H1 (cell line): Measurements from ENCODE around the gene COX10. TPM values are rescaled to one million over a fixed set of nuclear protein-coding genes. Genes with fewer than 3 reads are reported as not detected.

ENCODE experiments used
- CTCF ChIA-PET: fragments of 300-600 bp; sonication (Branson Sonifier 250); formaldehyde crosslinking; loops from one replicate; lab custom pipeline; 2021; ENCODE audit not compliant: partially characterized antibody; lab: Charles Lee
- POLR2A ChIA-PET: fragments of 300-600 bp; sonication (Branson Sonifier 250); formaldehyde crosslinking; loops from one replicate; lab custom pipeline; 2021; ENCODE audit warnings: inconsistent platforms; ENCODE audit not compliant: partially characterized antibody; lab: Charles Lee
- DNase-seq, 2 experiments: peaks; one replicate each; pipeline versions ENCODE4 v3.0.0 to v3.0.0-alpha.2; 2010 to 2022; ENCODE audit warnings: low spot score in 2 of 2, low read depth in 1 of 2, mixed read lengths in 1 of 2
- FAIRE-seq: peaks from 2 replicates; lab custom pipeline; 2011; peaks lifted over from hg19 to GRCh38; lab: Jason Lieb, UNC
- H2AFZ ChIP-seq: 2 replicates; pipeline ENCODE4 v1.8.1; 2012; ENCODE audit warnings: low read length, inconsistent platforms
- H2AK5ac ChIP-seq: 2 replicates; pipeline ENCODE4 v1.6.1; 2013; ENCODE audit warnings: low read depth, low read length
- H2BK120ac ChIP-seq: replicated peaks from 2 replicates; pipeline ENCODE3; 2013; ENCODE audit warnings: low read depth, low read length, inconsistent platforms
- H2BK12ac ChIP-seq: 2 replicates; pipeline ENCODE4 v1.6.1; 2013; ENCODE audit warnings: low read depth, low read length
- H2BK15ac ChIP-seq: 2 replicates; pipeline ENCODE4 v1.6.1; 2013; ENCODE audit warnings: low read length
- H2BK20ac ChIP-seq: 2 replicates; pipeline ENCODE4 v1.6.1; 2013; ENCODE audit warnings: low read length
- H2BK5ac ChIP-seq: 2 replicates; pipeline ENCODE4 v1.6.1; 2013; ENCODE audit warnings: low read depth, low read length
- H3K14ac ChIP-seq: 2 replicates; pipeline ENCODE4 v1.6.1; 2013; ENCODE audit warnings: inconsistent platforms; ENCODE audit not compliant: insufficient read length
- H3K18ac ChIP-seq: 2 replicates; pipeline ENCODE4 v1.6.1; 2013; ENCODE audit warnings: low read length; ENCODE audit errors: extremely low read depth
- H3K23ac ChIP-seq: 2 replicates; pipeline ENCODE4 v1.6.1; 2013; ENCODE audit warnings: inconsistent platforms; ENCODE audit not compliant: insufficient read length
- H3K23me2 ChIP-seq: 2 replicates; pipeline ENCODE4 v1.6.1; 2013; ENCODE audit warnings: low read depth, low read length
- H3K27ac ChIP-seq: 2 replicates; pipeline ENCODE4 v1.6.1; 2011; ENCODE audit warnings: low read depth, low read length, inconsistent platforms
- H3K27me3 ChIP-seq, 4 experiments: replicated peaks in 1 of 4; 1 replicate in 1 of 4; 2 replicates in 3 of 4; pipeline versions ENCODE4 v1.6.1 to v1.8.1; 2011 to 2013; ENCODE audit warnings: low read length in 3 of 4, mild to moderate bottlenecking in 3 of 4, inconsistent platforms in 2 of 4, mixed read lengths in 2 of 4, moderate library complexity in 1 of 4; ENCODE audit not compliant: control insufficient read depth in 3 of 4, insufficient read depth in 3 of 4; ENCODE audit errors: extremely low read depth in 1 of 4
- H3K36me3 ChIP-seq, 4 experiments: 2 replicates each; pipeline versions ENCODE4 v1.6.1 to v1.8.1; 2011 to 2013; ENCODE audit warnings: mild to moderate bottlenecking in 4 of 4, low read length in 3 of 4, moderate library complexity in 2 of 4, control low read depth in 1 of 4, inconsistent platforms in 1 of 4; ENCODE audit not compliant: insufficient read depth in 4 of 4, control insufficient read depth in 2 of 4
- H3K4ac ChIP-seq: replicated peaks from 2 replicates; pipeline ENCODE3; 2013; ENCODE audit warnings: low read length, low read depth, mixed read lengths, inconsistent platforms; ENCODE audit not compliant: insufficient read length
- H3K4me1 ChIP-seq, 4 experiments: replicated peaks in 1 of 4; 1 replicate in 1 of 4; 2 replicates in 3 of 4; pipeline versions ENCODE4 v1.6.1 to v1.8.1; 2011 to 2013; ENCODE audit warnings: low read length in 3 of 4, inconsistent platforms in 2 of 4, mixed read lengths in 1 of 4; ENCODE audit not compliant: insufficient read depth in 4 of 4, control insufficient read depth in 3 of 4
- H3K4me2 ChIP-seq, 2 experiments: 2 replicates each; pipeline versions ENCODE4 v1.6.1 to v1.8.1; 2011 to 2013; ENCODE audit warnings: low read depth in 2 of 2, low read length in 2 of 2, control low read depth in 1 of 2, inconsistent platforms in 1 of 2, mild to moderate bottlenecking in 1 of 2; ENCODE audit not compliant: insufficient read depth in 1 of 2
- H3K4me3 ChIP-seq, 4 experiments: fragments of 200-600, 300-600 bp in 1 of 4; sonication (generic), shearing (Covaris generic), sonication (Bioruptor Twin) in 1 of 4; 2 replicates each; pipeline versions ENCODE4 v1.5.1 to v1.8.1; 2011 to 2016; ENCODE audit warnings: low read length in 4 of 4, low read depth in 3 of 4, control low read depth in 2 of 4, inconsistent platforms in 2 of 4, mild to moderate bottlenecking in 2 of 4, mixed read lengths in 1 of 4, moderate library complexity in 1 of 4; ENCODE audit not compliant: insufficient read depth in 2 of 4; ENCODE audit errors: extremely low read depth in 1 of 4
- H3K56ac ChIP-seq: replicated peaks from 2 replicates; pipeline ENCODE3; 2013; ENCODE audit warnings: low read depth, mild to moderate bottlenecking, mixed read lengths, low read length, inconsistent platforms; ENCODE audit not compliant: insufficient read length
- H3K79me1 ChIP-seq: 2 replicates; pipeline ENCODE4 v1.6.1; 2013; ENCODE audit warnings: low read depth, low read length, control low read depth
- H3K79me2 ChIP-seq, 2 experiments: 2 replicates each; pipeline versions ENCODE4 v1.6.1 to v1.8.1; 2012 to 2013; ENCODE audit warnings: low read length in 2 of 2, mild to moderate bottlenecking in 2 of 2, inconsistent platforms in 1 of 2; ENCODE audit not compliant: insufficient read depth in 2 of 2, control insufficient read depth in 1 of 2
- H3K9ac ChIP-seq, 4 experiments: replicated peaks in 1 of 4; 1 replicate in 1 of 4; 2 replicates in 3 of 4; pipeline versions ENCODE4 v1.6.1 to v1.8.1; 2011 to 2013; ENCODE audit warnings: low read depth in 3 of 4, low read length in 3 of 4, control low read depth in 2 of 4, mild to moderate bottlenecking in 2 of 4, moderate library complexity in 2 of 4, inconsistent platforms in 1 of 4; ENCODE audit errors: extremely low read depth in 1 of 4
- H3K9me3 ChIP-seq, 2 experiments: 2 replicates each; pipeline versions ENCODE4 v1.6.1 to v1.8.1; 2012 to 2013; ENCODE audit warnings: mild to moderate bottlenecking in 2 of 2, moderate library complexity in 2 of 2, control low read depth in 1 of 2, inconsistent platforms in 1 of 2, low read depth in 1 of 2, low read length in 1 of 2, mixed read lengths in 1 of 2; ENCODE audit not compliant: insufficient read depth in 2 of 2
- H4K20me1 ChIP-seq, 2 experiments: replicated peaks in 1 of 2; 2 replicates each; pipeline versions ENCODE3 to v1.8.1; 2011 to 2013; ENCODE audit warnings: inconsistent platforms in 2 of 2, low read length in 2 of 2, mild to moderate bottlenecking in 1 of 2; ENCODE audit not compliant: insufficient read depth in 2 of 2, control insufficient read depth in 1 of 2
- H4K5ac ChIP-seq: 2 replicates; pipeline ENCODE4 v1.6.1; 2013; ENCODE audit warnings: low read length, low read depth, mixed read lengths, inconsistent platforms; ENCODE audit not compliant: insufficient read length
- H4K8ac ChIP-seq: 2 replicates; pipeline ENCODE4 v1.8.0; 2013; ENCODE audit warnings: mild to moderate bottlenecking, moderate library complexity, low read length, inconsistent platforms; ENCODE audit not compliant: insufficient read depth; ENCODE audit errors: extremely low read depth
- H4K91ac ChIP-seq: replicated peaks from 2 replicates; pipeline ENCODE3; 2013; ENCODE audit warnings: low read length, mixed read lengths, inconsistent platforms; ENCODE audit not compliant: insufficient read length
- BACH1 ChIP-seq: IDR thresholded peaks from 2 replicates; pipeline ENCODE4 v1.6.1; 2012; ENCODE audit warnings: low read length, improper control_type of control experiment
- CHD1 ChIP-seq: IDR thresholded peaks from 2 replicates; pipeline ENCODE4 v1.6.1; 2012; ENCODE audit warnings: low read depth, low read length, improper control_type of control experiment
- CREB1 ChIP-seq: IDR thresholded peaks from 2 replicates; pipeline ENCODE4 v1.6.1; 2012; ENCODE audit warnings: inconsistent platforms
- E2F6 ChIP-seq: IDR thresholded peaks from 2 replicates; pipeline ENCODE4 v1.6.1; 2012; ENCODE audit warnings: inconsistent platforms
- EP300 ChIP-seq, 2 experiments: IDR thresholded peaks; 1 replicate in 1 of 2; 2 replicates in 1 of 2; pipeline ENCODE4 v1.6.1; 2011 to 2012; ENCODE audit warnings: low read depth in 2 of 2, low read length in 2 of 2, mild to moderate bottlenecking in 2 of 2, borderline replicate concordance in 1 of 2, inconsistent platforms in 1 of 2, moderate library complexity in 1 of 2
- EZH2 ChIP-seq: fragments of 200-600 bp; sonication (generic); IDR thresholded peaks from 2 replicates; pipeline ENCODE4 v1.7.1; 2012; ENCODE audit warnings: low read depth, mild to moderate bottlenecking, moderate library complexity, low read length, inconsistent platforms; ENCODE audit not compliant: severe bottlenecking
- MAFK ChIP-seq: IDR thresholded peaks from 2 replicates; pipeline ENCODE4 v1.6.1; 2012; ENCODE audit warnings: low read depth, mild to moderate bottlenecking, improper control_type of control experiment, low read length
- MAX ChIP-seq: IDR thresholded peaks from 2 replicates; pipeline ENCODE4 v1.6.1; 2012; ENCODE audit warnings: inconsistent platforms
- RNF2 ChIP-seq: fragments of 200-900, 300-1000 bp; sonication (generic); IDR thresholded peaks from 2 replicates; pipeline ENCODE4 v1.7.1; 2016; ENCODE audit warnings: borderline replicate concordance, low read depth, mild to moderate bottlenecking, antibody characterized with exemption, low read length; ENCODE audit not compliant: poor library complexity, severe bottlenecking; ENCODE audit errors: missing control alignments
- TAF1 ChIP-seq: IDR thresholded peaks from 2 replicates; pipeline ENCODE4 v1.6.1; 2011; ENCODE audit warnings: mild to moderate bottlenecking, low read depth, low read length
- TBP ChIP-seq: IDR thresholded peaks from 2 replicates; pipeline ENCODE4 v1.6.1; 2011; ENCODE audit warnings: low read depth, low read length, improper control_type of control experiment
- USF2 ChIP-seq: IDR thresholded peaks from 2 replicates; pipeline ENCODE4 v1.6.1; 2011; ENCODE audit warnings: low read length, improper control_type of control experiment
- WGBS, 2 experiments: shearing (Covaris generic) in 1 of 2; methylation state at CpG; one replicate each; pipeline versions ENCODE4 v1.1.6 to v1.1.7; 2013 to 2015; ENCODE audit warnings: low lambda C conversion rate in 2 of 2, mixed read lengths in 2 of 2, inconsistent platforms in 1 of 2, low coverage in 1 of 2, missing lambda C conversion rate in 1 of 2; ENCODE audit not compliant: insufficient replicate concordance in 2 of 2, insufficient coverage in 1 of 2, insufficient read length in 1 of 2; ENCODE audit errors: extremely low coverage in 1 of 2, missing lambda C conversion rate in 1 of 2; 5-methylcytosine and 5-hydroxymethylcytosine counted together
- polyA plus RNA-seq, 7 experiments: library from polyadenylated mRNA; depleted of rRNA in 3 of 7; stranded (reverse) in 5 of 7; unstranded in 2 of 7; fragments of >200 nt in 5 of 7; fragments of 200-250 nt in 2 of 7; gene quantifications; 1 replicate in 5 of 7; 2 replicates in 1 of 7; 4 replicates in 1 of 7; pipeline versions ENCODE4 v1.2.1 to v1.2.3, GENCODE V29; 2011 to 2013; ENCODE audit warnings: missing spikeins in 2 of 7, mixed read lengths in 2 of 7
- total RNA-seq: library from RNA; stranded (reverse); fragmentation: NEBNext Ultra II Directional; extraction: Animal tissue kit (Norgen Biotek cat#: 25700); gene quantifications from 2 replicates; pipeline ENCODE4 v1.2.1, GENCODE V29; 2021

Gene COX10
- total and polyA plus RNA-seq, 2 of the 8 experiments (the other 6 are each of a cell fraction or from before 2014, with no cell fraction given) = 18.0 to 23.0 TPM

GRCh38 chr17:14169901-14170300, 100.6 kb downstream of the COX10 start:
- no peak overlapping the region for H3K18ac ChIP-seq
- DNase-seq = no peak
- no peak overlapping the region for H3K4ac ChIP-seq
- no peak overlapping the region for H2BK20ac ChIP-seq
- H4K20me1 ChIP-seq = no peaks in the 10 kb centered on the region
- no peak overlapping the region for H3K4me3 ChIP-seq
- no peaks in the 10 kb centered on the region; the same call in 1 of the 2 replicates for H3K79me1 ChIP-seq
- no peak overlapping the region for H3K56ac ChIP-seq
- no peak overlapping the region for H3K23ac ChIP-seq
- no peaks in the 10 kb centered on the region for H3K4me1 ChIP-seq
- H4K5ac ChIP-seq = no peak overlapping the region
- H4K8ac ChIP-seq = no peak overlapping the region
- no peak overlapping the region for H3K9ac ChIP-seq
- H2AK5ac ChIP-seq = no peak overlapping the region
- no peaks in the 10 kb centered on the region; the same call in 1 of the 2 replicates for H3K23me2 ChIP-seq
- H2BK12ac ChIP-seq = no peak overlapping the region
- no peak overlapping the region for H2BK120ac ChIP-seq
- no peak for FAIRE-seq
- no peak overlapping the region for H2BK5ac ChIP-seq
- H2BK15ac ChIP-seq = no peak overlapping the region
- no peak overlapping the region for H3K27ac ChIP-seq
- WGBS, 2 experiments = 88% methylated on average over 1 of the region's 1 CpG; no CpG with 5 or more reads in 1 of the 2 experiments
- H2AFZ ChIP-seq = no peak overlapping the region
- H4K91ac ChIP-seq = no peak overlapping the region
- H3K14ac ChIP-seq = no peak overlapping the region
- H3K79me2 ChIP-seq = no peaks in the 10 kb centered on the region
- H3K36me3 ChIP-seq = peaks cover 0 to 7% (median 0%) of the 10 kb centered on the region in 4 experiments; a peak in 2 of 8 replicates
- ChIA-PET POLR2A (no interaction called here), CTCF (no interaction called here)
- no peak overlapping the region for H3K4me2 ChIP-seq
- H3K9me3 ChIP-seq = peaks cover 18 to 19% of the 10 kb centered on the region in 2 experiments
- no peaks in the 10 kb centered on the region for H3K27me3 ChIP-seq
- TF ChIP-seq BACH1 = no peak
- no peak for TF ChIP-seq E2F6
- no peak for TF ChIP-seq EP300 (IDR thresholded peaks at IDR 0.05; ENCODE audit: borderline replicate concordance in 1 of 2, low read depth in 2 of 2, low read length in 2 of 2)
- TF ChIP-seq TBP = no peak
- no peak for TF ChIP-seq USF2
- no peak for TF ChIP-seq MAX
- no peak for TF ChIP-seq RNF2
- no peak for TF ChIP-seq EZH2
- no peak for TF ChIP-seq TAF1
- no peak for TF ChIP-seq CREB1
- no peak for TF ChIP-seq MAFK
- no peak for TF ChIP-seq CHD1
